Activated CD4-positive, alpha-beta T cell treated with anti-CD3 and anti-CD28 coated beads, Interleukin-2, amount 50 U/mL, for 4 hours (primary cell): ENCODE data around the gene PLVAP.
A peak's percentile ranks its signal among the peaks of the same experiment; 100 is the strongest.

Source experiments
- DNase-seq, 2 experiments: peaks; one replicate each; pipeline ENCODE4 v3.0.0-alpha.2; 2020

PLVAP gene

DNA sequence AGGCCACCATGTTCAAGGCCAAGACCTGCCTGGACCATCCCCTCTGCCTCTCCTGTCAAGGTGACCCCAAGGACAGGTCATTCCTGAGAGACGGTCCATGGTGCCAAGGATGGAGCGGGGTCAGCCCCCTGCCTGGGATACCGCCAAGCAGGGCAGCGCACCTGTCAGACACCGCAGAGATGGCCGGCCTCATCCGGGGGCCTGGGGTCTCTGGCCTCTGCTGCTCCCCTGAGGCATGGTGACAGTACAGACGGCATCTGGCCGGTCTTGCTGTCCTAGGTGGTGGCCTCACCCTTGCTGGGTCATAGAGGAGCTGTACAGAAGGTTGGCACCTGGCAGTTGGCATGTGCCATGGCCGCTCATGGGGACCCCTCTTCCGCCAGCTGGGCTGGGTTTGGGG is 56.7 kb downstream of the PLVAP start:
- no peak for DNase-seq

DNA sequence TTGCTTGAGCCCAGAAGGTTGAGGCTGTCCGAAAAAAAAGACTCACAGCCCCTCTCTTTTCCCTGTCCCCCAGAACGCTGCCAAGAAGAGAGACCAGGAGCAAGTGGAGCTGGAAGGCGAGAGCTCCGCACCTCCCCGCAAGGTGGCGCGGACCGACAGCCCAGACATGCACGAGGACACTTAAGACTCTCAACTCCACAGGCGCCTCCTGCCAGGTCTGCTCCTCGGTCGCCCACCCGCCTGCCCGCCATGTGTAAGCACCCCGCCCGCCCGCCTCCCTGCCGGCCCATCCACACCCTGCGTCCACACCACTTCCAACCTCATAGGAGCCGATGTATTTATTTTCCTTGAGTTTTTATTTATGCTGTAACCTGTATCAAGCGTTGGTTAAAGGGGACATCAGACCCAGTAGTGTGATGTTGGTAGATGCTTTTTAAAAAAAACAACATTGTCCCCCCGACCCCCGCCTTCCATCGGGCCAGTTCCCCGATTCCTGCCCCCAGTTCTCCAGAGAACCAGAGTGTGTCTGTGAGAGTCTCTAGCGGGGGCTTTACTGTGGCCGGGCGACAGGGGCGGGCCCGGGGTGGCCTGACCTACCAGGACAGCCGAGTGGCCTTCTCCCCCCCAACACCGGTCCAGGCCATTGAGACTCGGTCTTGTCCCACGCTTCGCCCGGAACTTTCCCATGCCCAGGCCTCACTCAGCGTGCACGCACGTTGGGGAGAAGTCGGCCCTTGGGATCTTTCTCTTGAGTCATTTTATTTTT is 57.5 kb downstream of the PLVAP start:
- no peak for DNase-seq

DNA sequence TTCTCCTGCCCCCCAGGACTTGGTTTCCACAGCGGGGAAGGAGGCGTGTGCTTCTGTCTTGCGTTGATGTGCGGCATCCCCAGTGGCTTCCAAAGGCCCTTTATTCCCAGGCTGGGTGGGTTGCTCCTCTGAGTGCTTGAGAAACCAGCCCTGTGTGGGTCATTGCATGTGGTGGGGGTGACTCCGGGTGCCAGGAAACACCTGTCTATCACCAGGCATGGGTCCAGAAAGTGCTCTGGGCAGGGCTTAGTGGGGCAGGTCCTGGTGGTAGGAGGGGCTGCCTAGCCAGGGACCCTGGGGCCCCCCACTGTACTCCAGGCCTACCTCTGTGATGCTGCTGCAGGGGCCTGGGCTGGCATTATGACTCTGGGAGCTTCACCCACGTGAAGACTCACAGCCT is 58.2 kb downstream of the PLVAP start:
- no peak for DNase-seq

DNA sequence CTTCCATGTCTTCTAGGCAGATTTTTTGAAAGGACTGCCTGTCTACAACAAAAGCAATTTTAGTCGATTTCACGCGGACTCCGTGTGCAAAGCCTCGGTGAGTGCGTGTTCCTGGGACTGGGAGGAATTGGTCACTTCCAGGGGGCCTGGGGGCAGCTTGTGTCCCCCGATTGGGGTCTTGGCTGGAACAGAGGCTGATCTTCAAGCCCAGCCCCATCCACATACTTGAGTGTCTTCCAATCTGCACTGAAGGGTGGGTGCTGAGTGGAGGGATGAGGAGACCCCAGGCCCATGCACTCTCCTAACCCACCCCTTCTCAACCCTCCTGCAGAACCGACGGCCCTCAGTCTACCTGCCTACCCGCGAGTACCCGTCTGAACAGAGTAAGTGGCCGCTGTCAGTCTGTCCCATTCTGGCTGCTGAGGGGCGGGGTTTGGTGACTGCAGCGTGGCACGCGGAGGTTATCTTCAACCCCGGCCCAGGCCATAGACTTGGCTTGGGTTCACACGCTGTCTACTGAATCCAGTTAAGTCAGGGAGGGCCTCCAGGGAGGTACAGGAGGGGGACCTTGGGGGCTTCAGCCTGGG is 63.0 kb downstream of the PLVAP start:
- no peak for DNase-seq

DNA sequence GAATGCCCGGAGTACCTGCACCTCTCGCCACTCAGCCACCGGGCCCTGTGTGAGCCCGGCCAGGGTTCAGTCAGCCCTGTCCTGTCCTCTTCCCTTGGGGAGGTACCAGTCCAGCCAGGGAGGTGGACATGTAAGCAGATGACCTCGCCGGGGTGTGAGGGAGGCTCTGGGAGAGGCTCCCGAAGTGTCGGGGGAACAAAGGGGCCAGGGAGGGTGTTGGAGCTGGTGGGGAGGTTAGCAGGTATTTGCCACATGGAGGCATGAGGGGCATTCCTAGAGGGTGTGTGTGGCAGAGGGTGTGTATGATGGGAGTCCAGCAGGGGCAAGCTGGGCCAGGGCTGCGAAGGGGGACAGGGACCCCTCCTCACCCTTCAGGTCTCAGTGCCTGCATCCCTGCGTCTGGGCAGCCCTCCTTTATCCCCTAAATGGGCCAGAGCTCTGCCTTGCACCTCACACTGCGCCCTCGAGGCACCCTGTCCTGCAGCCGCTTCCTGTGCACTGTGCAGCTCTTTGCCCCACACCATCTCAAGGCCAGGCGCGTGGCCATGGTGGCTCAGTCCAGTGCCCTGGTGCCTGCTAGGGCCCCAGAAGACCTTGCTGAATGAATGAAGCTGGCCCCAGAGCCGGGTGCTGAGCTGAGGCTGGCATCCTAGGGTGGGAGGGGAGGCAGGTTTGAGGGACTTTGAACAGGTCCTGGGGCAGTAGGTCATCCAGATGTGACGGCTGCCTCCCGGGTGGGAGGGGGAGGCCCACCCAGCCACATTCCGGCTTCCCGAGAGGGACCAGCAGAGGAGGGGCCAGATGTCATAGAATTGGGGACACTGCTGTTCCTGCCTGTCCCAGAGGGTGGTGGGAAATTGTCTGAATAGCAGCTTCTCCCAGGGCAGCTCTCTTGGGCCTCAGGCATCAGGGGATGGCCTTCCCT is 64.7 kb downstream of the PLVAP start:
- DNase-seq, result no peak

DNA sequence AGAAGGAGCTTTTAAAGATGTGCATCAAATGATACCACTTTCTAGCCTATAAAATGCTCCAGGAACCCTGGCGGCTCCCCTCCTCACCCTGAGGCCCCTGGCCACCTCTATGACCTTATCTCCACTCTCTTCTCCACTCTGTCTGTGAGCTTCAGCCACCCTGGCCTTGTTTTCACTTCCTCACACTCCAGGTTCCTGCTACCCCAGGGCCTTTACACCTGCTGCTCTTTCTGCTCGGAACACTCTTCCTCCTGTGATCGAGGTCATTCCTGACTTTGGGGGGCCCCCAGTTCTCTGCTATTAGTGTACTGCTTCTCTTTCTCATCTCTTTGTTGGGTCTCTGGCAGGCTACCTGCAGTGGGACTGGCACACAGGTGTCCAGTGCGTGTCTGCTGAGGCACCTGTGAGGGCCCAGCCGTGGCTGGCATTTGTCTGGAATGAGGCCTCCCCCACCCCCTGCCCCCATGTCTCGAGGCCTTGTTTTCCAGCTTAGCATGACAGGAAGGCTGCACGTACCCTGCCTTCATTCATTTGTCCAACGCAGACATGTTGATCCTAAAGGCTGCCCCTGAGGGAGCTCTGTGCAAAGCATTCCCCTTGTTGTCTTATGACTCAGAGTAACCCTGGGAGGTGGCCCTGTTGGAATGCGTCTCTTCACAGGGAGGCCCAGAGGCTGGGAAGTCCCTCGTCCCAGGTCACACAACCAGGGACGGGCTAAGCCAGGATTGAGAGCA is 65.5 kb downstream of the PLVAP start:
- DNase-seq, result no peak

DNA sequence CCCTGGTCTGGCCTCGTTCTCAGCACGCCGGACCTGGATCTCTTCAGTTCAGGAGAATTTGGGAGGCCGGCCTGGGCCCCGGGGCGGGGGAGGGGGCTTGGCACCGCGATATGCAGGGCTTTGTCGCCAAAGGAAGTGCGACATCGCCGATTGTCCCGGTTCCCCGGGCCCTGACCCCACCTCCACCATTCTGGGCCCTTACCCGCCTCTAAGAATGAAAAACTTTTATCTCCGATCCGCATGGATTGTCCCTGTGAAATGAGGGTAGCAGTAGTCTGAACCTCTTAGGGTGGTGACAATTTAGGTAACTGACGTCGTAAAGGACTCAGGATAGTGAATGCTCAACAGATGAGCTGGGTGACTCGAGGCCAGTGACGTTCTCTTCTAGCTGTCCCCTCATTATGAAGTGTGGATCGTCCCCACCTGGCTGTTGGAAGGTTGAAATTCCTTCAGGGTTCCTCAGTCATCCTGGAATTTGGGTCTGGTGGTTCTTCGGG is 67.1 kb downstream of the PLVAP start:
- DNase-seq, result no peak

DNA sequence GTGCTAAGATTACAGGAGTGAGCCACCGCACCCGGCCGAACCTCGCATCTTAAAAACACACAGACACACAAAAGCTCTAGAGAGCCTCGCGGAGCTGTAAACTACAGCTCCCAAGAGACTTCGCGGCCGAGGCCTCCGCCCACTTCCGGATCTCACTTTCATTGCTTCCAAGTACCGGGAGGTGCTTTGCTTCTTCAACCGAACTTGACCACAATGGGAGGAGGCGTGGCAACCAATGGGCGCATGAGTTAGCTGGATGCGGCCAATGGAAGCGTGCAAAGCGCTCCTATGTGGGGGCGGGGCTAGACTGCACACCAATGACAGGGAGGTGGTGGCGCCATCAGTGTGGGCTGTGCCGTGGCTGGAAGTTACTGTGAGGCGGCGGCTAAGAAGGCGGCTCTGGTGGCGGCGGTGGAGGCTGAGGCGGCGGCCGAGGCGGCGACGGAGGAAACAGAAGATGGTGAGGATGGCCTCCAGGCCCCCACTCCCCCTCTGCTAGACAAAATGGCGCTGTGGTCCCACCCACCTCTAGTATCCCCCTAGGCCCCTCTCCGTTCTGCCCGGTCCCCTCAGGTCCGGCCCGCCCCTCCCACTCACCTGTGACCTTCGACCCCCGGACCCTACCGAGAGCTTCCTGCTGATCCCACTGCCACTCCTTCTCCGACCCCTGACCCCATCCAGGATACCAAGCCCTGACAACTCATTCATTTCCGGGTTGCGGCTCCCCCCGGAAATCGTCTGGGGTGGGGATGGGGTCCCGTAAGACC is 67.8 kb downstream of the PLVAP start, which contains the start of gene DDA1:
Gene DDA1, plus strand, starts transcription at position 366 of the 767 bp plus-strand sequence. Its CDS starts 92 bp downstream, at position 458.
- peak; percentile 99 for DNase-seq

DNA sequence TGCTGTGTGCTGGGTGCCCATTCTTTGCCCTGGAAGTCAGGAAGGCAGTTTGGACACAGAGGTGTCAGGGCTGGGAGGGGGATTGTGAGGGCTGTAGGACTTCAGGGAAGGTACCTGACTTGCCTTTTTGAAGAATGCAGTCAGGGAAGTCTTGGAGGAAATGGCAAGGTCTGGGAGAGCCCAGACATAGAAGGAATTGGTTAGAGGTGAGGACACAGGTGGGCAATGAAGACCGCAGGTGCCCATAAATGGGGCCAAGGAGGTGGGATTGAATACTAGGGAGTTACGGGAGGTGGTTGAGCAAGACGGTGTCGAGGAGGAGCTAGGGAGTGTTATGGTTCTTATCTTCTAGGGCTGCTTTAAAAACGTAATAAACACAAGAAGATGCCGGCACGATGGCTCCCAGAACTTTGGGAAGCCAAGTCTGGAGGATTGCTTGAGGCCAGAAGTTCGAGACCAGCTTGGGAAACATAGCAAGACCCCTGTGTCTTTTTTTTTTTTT is 69.2 kb downstream of the PLVAP start:
- DNase-seq, result no peak

DNA sequence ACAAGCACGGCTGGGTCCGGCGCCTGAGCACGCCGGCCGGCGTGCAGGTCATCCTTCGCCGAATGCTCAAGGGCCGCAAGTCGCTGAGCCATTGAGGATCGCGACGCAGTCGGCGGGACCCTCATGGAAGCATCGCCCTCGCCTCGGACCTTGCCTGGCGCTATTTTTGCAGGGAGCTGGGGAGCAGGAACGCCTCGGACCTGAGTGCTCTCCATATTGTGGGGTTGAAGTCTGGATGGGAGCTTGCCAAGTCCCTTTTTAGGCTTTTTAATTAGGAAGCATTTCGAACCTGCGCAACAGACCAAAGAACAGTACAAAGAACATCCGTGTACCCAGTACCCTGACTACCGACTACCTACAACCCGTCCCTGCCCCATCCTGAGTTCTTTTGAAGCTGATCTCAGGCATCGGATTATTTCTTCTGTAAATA is 70.8 kb downstream of the PLVAP start:
- DNase-seq, result no peak

DNA sequence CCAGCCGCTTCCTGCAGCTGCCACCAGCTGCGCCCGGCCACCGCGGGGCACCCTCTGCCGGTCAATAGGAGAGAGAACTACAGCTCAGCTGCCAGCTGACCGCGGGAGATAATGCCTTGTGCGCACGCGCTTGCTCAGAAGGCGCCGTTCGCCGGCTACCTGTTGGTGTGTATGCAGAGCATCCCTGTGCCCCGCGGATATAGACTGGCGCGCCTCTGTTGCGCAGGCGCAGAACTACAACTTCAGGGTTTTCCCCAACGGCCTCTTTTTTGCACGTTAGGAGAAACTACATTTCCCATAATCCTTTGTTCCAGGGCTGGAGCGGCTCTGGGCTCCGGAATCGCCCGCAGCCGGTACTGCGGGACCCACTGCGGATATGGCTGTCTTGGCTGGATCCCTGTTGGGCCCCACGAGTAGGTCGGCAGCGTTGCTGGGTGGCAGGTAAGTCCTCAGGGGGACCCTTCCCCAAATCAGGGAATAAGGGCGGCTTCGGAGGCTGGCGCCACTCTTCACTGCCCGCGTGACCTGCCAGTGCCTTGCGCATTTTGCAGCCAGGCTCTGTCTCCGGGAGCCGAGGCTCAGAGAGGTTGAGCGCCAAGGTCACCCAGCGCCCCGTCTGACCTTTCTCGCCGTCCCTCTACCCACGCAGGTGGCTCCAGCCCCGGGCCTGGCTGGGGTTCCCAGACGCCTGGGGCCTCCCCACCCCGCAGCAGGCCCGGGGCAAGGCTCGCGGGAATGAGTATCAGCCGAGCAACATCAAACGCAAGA is 71.4 kb downstream of the PLVAP start, which contains the start of gene MRPL34:
Gene MRPL34, plus strand, starts transcription at position 356 of the 768 bp plus-strand sequence. Its CDS starts 21 bp downstream, at position 377.
- peak; percentile 88 to 90 for DNase-seq

DNA sequence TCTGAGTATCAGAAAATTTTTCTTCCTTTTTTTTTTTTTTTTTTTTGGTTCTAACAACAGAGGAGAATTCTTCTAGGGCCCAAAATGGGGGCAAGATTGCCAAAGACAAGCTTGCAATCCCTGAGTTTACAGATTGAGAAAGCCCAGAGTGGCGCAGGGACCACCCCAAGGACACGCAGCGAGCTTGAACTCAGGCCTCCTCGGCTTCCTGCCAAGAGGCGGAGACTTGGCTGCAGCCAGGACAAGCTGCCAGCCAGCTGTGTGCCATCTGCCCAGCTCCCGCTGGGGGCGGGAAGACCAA is 72.0 kb downstream of the PLVAP start:
- DNase-seq, result no peak

DNA sequence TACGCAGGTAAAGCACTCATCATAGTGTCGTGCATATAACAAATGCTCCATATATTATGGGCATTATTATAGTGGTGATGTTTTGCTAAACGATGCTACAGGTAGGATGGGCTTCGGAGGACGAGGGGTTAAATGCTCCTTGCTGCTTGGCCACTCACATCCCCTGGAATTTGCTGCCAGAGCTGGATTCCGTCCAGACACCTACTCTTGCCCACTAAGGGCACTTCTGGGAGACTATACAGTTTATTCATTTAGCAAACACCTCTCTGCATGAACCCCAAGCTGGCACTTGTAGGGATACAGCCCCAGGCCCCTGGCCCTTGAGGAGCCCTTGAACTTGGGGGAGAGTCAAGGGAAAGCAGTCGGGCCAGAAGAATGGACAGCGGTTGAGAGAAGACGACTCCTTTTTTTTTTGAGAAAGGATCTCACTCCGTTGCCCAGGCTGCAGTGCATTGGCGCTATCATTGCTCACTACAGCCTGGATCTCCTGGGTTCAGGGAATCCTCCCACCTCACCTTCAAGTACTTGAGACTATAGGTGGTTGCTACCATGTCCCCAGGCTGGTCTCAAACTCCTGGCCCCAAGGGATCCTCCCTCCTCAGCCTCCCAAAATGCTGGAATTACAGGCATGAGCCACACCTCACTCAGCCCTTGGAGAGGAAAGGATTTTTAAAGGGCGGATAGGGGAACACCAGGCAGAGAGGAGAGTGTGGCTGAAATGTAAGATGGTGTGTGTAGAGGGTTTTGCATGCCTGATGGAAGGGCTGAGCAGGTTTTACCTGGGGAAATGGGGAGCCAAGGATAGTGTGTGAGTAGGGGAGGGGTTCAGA is 72.5 kb downstream of the PLVAP start:
- no peak for DNase-seq

DNA sequence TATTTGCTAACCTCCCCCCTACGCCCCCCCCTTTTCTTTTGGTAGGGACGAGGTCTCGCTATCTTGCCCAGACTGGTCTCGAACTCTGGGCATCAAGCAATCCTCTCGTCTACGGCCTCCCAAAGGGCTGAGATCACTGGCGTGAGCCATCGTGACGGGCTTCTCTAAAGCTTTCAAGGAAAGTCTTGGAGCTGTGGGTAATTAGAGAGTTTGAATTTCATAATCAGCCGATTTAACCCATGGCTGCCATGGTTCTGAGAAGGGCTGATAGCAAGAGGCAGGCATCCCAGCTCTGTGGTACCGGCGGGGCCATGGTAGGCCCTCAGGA is 73.2 kb downstream of the PLVAP start:
- DNase-seq, result no peak

DNA sequence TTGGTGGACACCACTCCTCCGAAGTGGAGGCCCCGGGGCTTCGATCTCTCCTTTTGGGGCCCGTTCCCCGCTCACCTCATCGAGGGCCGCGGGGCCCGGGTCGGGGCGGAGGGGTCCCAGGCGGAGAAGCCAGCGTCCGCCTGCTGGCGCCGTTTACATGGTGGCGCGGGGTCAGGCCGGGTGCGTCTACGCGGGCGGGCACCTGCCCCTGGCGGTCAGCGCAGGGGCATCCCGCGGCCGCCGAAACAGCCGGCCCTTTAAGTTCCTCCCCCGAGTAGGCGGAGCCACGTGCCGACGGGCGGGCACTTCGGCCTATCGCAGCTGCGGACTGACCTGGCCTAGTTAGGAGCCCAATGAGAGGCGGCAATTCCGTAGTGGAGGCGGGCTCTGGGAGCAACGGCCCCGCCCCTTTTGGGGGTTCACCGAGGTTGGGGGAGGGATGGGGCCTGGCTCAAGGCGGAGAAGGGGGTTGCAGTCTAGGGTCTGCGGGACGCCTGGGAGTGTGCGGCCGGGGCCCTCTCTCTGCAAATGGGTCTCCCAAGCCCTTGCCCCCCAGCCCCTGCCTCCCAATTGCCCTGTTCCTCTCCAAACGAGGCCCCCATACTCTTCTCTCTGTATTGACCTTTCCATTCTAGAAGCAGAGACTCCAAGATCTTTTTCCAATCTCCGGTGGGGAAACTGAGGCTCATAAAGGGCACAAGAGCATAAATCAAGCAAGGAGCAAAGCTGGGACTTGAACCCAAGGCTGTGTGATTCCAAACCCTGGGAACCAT is 73.8 kb downstream of the PLVAP start, which contains the start of gene ABHD8:
Gene ABHD8, minus strand, starts transcription at position 259 of the 773 bp plus-strand sequence. CDS start 1,809 bp downstream, outside the sequence.
- DNase-seq, result peak; percentile 92

DNA sequence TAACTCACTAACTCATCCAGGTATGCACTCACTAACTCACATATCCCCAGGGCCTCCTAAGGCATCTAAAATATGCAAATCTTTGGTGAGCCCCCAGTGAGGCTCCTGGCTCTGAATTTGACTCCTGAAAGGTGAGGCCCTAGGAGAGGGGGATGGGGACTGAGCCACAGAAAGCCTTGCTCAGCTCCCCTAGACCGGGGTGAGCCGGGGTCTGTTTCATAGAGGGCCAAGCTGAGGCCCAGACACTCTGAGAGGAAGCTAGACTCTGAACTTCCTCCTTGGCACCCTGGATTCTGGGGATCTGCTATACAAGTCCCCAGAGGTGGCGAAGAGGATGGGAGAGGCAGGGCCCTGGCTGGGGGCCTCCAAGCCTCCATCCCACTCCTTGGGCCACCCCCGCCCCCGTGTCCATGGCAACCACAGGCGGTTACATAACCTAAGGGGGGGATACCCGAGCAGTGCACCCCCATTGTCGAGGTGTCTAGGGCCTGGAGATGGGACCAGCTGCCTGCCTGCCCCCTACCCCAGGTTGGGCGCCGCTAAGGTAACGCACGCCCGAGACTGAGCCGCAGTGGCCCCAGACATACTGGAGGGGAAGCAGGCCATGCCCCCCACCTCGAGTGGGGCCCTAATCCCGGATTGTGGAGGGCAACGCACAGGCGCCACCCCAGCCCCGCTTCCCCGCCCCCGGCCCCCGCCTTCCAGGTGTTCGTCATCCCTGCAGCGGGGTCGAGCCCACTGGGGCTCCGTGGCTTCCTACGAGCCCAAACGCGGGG is 74.6 kb downstream of the PLVAP start:
- DNase-seq, result peak; percentile 25 to 28
